ENCODE data around the gene GALNT2.

GALNT2 gene

DNA sequence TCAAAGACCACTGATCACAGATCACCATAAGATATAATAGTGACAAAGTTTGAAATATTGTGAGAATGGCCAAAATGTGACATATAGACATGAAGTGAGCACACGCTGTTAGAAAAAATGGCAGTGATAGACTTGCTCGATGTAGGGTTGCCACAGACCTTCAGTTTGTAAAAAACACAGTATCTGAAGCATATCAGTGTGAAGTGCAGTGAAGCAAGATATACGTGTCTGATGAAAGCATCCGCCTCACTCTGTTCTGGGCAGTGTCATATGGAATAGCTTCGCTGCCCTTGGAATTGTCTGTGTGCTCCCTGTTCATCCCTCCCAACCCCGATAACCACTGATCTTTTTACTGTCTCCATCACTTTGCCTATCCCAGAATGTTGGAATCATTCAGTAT lies 50.7 kb downstream of the GALNT2 start:
- no peak for DNase-seq

DNA sequence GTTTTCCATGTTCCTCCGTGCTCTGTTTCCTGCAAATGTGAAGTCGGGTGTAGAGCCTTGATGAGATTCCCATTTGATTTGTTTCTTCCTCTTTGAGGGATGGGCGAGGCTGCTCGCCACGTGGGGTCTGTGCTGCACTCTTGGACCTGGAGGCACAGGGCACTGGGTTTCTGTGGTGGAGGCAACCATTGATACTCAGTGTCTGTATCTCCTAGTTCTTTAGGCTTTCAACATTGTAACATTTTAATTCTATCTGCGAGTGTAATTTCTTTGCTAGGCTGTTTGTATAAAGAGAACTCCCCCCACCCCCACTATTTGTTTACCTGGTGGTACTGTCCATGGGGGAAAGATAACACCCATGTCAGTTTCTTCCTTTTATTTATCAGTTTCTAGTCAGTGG lies 52.3 kb downstream of the GALNT2 start:
- no peak for DNase-seq

DNA sequence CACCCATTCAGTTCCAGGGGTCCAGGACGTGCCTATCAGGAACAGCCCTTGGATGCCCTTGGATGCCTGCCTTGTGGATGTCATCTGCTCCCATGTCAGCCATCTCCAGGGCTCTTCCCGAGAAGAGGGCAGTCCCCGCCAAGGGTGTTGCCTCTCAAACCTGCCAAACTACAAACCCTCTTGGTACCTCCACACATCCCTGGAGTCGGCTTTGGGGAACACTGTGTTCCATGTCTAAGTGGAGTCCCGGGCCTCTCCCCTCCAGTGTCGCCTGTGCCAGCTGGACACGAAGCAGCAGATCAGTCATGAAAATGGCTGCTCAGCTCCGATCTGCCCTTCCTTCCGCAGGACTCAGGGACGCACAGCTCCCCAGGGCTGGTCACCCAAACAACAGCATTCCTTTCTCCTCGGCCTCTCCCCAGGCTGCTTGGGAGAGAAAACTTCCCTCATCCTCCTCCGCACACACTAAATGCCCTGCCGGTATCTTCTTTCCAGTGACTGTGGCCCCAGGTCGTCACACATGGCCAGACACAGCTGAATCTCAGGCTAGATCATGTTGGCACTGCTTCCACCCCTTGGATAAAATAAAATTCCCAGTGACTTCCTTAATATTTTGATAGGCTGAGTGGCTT lies 53.4 kb downstream of the GALNT2 start:
- no peak for DNase-seq

DNA sequence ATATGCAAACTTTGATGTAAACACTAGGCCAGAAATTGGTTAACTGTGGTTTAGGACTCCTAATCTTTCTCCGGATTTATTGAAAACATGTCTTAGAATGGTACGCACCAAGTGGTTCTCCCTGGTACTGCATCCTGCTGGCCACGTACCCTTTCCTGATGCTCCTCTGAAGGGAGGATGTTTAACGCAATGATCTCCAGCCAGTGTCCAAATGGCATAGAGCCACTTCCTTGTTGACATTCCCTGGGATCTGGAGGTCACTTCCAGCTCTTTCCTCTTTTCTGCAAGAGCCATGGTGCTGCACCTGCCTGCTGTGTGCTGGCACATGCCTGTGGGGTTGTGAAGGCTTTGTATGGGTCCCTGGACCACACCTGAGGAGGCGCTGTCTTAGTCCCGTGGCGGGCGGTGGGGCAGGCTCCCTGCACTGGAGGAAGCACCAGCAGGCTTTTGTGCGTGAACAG lies 53.9 kb downstream of the GALNT2 start:
- no peak for DNase-seq

DNA sequence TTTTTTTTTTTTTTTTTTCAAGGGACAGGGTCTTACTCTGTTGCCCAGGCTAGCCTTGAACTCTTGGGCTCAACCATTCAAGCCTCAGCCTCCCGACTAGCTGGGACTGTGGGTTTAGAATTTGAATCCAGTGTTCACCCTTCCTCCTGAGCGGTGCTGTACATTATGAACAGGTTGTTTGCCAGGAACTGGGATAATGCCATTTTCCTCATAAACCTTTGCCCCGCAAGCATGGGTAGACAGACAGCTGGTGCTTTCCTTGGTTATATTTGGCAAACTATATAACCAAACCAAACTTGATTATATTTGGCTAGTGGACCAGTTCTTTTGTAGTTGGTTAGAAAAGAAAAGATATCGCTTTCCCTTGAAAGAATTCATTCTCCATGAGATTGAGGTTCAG lies 54.9 kb downstream of the GALNT2 start:
- DNase-seq, result no peak

DNA sequence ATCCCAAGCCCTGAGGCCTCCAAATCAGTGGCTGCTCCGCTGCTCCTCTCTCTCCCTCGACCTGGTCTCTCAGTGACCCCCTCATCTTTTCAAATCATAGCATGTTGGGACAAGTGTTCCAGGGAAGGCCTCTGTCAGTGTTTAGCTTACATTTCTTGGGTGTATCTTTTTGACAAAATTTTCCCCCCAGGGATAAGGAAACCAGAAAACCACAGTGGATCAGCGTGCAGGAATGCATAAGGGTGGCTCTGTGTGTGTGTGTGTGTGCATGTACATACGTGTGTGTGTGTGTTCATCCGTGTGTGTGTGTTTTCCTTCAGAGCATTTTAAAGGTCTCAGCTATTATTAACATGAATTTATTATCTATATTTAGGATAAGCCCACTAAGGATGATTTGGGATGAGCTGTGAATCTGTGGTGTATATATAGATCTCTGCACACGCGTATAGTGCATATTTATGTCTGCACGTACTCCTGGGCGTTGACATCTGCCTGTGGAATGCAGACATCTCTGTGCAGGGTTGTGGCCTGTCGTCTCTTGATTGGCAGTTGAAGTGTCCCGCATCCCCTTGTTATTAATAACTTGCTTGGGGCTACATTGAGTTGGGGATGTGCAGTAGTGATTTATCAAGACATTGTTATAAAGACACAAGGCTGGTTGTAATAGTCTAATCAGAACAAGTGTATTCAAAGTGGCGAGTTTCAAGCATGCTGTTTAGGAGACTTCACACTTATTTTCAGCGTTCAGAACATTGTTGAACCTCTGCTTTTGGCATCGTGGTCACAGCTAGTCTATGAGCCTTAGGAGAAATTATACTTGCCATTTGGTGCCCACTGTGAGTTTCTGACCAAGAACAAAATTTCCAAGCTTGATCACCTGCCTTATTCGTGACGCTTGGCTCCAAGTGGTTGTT lies 55.6 kb downstream of the GALNT2 start:
- no peak for DNase-seq

DNA sequence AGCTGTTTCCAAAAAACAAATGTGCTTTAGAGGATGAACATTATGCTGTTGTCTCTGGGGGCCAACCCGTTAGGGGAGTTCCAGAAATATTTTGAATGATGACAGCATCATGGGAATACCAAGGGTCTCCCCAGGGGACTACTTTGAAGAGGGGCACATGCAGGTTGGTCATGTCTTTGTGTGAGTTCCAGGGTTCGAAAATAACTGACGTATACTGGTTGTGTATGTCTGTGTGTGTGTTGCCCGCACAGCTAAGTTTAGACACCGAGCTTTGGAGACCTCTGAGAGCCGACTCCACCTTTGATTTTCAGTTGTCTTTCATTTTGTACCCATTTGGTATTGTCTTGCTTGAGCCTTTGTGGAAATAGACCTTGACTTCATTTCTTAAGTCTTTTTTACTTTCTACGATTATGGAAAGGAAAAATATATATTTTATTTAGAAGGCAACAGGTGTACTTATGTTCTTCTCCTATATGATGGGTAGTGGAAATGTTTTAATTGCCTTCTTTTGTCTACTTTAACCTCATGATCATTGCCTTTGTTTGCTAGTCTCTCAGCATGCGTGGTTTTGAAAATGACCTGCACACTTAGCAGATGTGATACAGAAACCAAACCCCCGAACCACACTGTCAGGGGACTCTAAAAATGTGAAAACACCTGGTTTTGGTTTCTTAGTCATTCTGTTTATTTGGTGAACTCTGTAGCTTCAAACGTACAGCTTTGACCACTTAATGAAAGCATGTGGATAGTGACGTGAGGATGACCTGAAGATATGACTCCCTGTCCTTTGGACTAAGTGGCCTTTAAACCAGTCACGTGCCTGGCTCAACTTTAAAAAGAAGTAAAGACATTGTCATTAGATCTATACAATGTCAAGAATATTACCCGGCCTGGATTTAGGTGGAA lies 56.5 kb downstream of the GALNT2 start:
- no peak for DNase-seq

DNA sequence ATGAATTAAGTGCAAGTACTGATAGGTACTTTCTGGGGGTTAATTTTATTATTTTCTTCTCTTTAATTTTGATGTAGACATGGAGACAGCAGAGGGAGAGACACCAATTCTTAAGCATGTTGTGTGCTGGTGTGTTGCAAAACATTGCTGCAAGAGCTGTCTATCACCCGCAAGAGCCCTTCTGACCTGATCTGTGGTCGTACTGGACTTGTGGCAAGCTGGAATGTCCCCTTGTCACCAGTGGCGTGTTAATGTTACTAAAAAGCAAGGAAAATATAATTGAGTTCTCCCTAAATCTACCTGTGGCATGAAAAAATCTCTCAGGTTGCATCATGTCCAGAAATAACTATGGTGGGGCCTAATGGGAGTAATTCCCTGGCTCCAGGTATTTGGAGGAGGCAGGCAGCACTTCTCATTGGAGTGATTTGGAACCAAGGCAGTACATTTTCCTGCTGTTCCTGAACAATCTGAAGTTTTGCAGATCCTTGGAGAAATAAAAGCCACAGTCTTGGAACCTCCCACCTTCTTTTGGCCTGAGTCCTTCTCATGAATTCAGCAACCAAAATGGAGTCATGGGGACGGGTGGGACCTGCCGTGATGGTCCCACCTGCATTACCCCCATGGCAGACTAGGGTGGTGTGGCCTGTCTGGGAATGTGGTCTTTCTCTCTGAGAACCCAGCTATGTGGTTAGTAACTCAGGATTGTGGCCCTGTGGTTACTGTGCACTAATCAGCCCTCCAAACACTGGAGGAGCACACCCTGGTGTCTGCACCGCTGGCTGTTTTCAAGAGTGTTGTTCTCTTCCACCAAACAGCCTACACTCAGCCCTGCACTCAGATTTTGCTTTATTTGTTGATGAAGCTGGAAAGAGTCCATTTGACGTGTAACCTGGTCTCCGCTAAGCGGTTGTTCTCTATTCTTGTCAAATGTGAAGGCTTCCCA lies 57.4 kb downstream of the GALNT2 start:
- DNase-seq, result no peak

DNA sequence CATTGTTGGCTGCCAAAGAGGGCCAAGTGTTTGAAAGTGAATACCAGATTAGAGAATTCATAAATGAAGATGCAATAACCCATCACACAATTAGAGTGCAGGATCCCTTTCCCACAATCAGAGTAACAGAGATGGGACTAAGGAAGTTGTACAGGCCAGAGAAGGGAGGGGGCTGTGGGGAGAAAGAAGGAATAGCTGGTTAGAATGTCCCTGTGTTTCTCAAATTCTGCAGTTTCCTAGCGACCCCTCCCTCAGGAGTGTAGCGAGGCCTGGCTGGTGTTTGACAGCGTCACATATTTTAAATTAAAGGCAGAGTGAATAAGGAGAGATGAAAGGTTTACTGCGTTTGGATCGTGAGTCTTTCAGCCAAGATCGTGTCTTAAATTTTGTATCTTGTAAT lies 58.1 kb downstream of the GALNT2 start:
- no peak for DNase-seq

DNA sequence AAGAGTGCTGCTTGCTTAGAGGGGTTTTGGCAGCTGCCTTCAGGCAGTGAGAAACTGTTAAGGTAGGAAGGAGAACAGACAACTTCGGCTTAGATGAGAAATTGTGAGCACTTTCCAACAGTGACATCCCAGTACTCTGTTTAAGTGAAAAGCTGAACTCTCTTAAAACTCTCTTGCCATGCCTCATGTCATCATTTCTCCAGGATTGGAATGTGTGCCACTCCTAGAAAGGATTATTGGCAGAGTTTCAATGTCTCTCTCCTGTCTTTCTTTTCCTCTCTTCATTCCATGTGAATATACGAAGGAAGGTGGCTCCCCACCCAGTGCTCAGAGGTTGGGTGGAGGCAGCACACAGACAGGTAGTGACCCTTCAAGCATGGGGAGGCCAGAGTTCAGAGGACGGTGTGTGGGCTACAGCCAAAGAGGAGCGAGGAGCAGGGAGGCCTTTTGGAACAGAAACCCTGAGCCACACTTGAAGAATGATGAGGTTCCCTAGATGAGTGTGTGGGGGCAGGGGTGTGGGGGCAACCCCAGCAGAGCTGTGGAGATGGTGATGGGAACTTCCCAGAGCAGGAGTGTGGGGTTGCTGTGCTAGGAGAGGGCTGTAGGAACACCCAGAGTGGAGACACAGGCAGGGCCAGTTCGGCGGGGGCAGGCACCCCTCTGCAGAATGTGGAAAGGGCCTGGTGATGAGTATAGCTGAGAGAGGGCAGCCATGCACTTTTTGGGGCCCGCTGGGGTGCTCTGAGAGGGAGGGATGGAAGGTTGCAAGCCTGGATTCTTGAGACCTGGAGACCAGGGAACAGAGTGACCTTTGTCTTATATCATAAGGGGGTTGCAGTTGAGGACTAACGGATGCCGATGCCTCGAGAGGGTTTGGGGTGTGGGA lies 58.8 kb downstream of the GALNT2 start:
- DNase-seq, result no peak

DNA sequence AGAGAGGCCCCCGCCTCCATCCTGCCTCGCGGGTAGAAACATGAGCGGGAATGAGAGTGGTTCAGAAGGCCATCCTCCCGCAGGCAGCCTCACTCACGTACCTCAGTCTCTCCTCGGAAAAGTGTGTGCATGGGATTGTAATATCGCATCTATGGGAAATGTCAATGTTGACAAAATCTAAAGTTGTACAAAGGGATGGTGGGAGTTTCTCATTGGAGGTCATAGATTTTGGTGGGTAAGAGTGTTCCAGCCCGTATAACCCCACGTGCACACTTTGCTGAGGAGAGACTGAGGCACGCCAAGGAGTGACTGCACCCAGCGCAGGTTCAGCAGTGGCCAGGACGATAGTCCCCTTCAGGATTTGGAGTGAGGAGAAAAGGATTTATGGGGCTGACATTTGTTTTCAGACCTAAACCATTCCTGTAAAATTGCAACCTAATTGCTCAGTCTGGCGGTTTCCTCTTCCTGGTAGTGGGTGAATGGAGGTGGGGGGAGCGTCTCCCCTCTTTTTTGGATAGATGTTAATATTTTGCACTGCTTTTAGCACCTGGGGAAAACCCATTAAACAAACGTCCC lies 59.6 kb downstream of the GALNT2 start:
- DNase-seq, result no peak

DNA sequence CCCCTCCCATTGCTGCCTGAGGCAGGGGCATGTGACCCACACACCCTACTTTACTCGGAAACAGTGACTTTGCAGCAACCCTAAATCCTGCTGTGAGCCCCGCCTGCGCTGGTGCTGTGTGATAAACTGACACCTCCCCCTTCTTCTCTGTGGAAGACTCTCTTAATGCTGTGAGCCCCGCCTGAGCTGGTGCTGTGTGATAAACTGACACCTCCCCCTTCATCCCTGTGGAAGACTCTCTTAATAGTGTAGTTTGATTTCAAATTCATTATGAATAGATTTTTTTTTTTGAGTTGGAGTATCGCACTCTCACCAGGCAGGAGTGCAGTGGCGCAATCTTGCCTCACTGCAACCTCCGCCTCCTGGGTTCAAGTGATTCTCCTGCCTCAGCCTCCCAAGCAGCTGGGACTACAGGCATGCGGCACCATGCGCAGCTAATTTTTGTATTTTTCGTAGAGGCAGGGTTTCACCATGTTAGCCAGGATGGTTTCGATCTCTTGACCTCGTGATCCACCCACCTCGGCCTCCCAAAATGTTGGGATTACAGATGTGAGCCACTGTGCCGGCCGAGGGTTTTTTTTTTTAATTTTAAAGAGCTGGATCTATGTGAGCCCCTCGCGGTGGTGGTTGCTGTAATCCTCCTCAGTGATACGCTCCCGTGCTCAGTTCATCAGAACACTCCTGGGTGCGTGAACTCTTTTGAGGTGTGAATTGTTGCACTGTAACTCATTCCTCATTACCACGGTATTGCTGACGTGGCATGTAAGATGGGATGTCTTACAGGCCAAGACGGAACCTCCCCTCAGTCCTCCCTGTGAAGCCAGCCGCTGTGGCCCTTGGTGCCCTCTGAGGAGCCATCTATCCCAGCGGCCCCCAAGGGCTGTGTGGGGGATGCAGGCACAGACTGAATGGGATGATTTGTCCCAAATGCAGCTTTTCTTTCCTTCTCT lies 60.3 kb downstream of the GALNT2 start:
- DNase-seq, result peak in 1 of 4 experiments; percentile 14

DNA sequence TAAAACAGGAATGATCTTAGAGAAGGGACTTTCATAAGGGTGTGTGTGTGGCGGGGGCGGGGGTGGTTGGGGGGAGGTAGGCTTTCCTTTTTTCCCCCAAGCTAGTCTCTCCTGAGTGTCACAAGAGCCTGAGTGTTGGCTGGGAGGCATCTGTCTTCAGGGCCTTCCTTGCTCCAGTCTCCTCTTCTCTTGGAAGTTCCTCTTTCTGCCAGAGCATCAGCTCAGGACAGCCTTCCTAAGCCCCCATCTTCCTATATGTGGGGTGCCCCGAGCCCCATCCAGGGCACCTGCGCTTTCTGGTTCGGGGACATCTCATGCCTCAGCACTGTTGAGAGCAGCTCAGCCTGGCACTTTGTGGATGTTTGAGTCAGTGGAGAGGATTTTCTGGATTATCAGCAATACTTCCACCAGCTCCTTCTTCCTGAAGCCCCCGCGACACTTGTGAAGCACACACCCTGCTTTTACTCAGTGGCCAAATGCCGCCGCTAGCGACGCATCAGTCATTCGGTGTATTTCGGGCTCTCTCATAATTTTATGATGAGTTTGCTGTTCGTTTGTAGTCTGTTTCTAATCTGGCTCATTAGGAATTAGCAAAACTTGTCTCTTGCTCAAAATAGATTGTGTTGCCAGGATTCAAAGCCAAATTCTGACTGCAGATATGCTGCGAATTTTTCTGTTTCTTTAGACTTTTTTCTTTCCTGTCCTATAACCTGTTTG lies 61.7 kb downstream of the GALNT2 start:
- DNase-seq, result no peak

DNA sequence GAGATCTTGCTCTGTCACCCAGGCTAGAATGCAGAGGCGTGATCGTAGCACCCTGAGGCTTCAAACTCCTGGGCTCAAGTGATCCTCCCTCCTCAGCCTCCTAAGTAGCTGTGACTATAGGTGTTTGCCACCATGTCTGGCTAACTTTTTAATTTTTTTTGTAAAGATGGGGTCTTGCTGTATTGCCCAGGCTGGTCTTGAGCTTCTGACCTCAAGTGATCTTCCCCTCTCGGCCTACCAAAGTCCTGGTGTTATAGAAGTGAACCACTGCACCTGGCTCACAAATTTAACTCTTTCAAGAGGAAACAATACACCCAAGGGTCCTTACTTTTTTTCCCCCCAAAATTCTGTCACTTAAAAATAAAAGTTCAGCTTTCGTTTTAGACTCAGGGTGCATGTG lies 62.3 kb downstream of the GALNT2 start:
- no peak for DNase-seq

DNA sequence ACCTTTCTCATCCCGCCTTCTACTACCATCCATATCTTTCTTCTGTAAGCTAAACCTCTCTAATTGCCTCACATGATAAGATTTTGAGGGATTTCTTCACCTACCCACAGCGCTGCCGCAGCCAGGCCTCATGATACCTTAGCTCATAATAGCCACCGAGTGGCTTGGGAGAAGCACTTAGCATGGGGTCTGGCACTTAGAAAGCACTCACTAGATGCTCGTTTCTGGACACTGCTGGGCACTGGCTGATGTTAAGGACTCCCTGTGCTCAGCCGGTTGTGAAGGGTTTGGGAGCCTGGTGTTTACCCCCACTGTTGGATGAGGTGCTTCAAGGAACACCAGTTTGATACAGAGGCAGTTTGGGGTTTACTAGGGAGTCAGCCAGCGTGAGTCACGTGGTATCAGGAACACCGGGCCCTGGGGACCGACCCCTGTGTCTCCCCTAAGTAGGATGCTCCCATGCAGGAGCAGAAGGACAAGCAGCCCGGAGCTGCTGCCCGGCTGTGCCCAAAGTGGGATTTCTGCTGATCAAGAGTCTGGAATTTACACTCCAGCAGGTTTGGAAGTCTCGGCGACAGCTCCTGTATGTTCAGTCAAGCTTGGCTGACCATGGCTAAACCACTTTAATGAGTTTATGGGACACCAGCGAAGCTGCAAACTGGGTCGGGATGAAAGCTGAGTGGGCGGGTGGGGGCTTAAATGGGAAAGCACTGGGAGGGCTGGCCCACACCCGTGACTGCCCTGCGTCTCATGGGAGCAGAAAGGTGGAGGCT lies 63.3 kb downstream of the GALNT2 start:
- DNase-seq, result no peak

DNA sequence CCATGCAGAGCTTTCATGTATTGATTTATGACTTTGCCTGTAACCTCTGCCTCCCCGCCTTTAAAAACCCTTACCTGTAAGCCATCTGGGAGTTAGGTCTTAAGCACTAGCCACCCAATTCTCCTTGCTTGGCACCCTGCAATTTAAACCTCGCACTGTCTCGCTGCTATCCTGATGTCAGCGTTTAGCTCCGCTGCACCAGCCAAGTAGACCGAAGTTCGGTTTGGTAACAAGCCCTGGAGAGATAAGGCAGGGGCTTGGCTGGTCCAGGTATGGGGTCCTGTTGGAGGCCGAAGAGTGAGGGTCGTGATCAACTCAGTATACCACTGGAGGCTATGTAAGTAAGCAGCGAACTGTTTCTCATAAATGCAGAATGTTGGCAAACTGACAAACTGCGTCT lies 64.4 kb downstream of the GALNT2 start:
- no peak for DNase-seq

DNA sequence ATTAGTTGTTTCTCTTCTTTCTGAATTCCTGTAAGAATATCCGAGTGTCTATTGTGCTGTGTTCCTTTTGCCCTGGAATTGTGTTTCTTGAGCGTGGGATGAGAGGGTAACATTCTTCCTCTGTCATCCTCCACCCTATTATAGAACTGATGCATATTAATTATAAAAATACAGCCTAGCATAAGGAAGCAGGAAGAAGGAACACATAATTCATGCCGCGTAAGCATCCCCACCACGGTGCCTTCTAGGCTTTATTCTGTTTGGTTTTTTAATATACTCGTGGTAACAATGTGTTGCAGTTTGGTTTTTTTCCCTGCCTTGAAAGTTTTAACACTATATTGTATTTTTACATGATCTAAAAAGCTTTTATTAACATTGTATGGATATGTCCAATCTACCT lies 65.7 kb downstream of the GALNT2 start:
- DNase-seq, result no peak

DNA sequence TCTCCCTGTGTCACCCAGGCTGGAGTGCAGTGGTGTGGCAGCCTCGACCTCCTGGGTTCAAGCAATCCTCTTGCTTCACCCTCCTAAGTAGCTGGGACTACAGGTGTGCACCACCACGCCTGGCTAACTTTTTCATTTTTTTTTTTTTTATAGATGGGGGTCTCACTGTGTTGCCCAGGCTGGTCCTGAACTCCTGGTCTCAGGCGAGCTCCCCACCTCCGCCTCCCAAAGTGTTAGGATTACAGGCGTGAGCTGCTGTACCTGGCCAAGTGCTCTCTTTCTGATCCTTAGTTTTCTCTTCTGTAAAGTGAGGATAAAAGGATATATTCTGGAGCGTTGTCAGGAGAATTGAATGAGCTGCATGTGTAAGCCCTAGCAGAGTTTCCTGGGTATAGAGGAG lies 68.7 kb downstream of the GALNT2 start:
- no peak for DNase-seq
